ENCODE results near the gene PCDHGA8. TPM values are rescaled to one million over a fixed set of nuclear protein-coding genes. Genes with fewer than 3 reads are reported as not detected.
"Not testable (repeated sequence)": the region's sequence is repeated elsewhere in the genome, so short reads cannot be mapped to it uniquely, and the experiment has no call there.

Gene PCDHGA8
- polyA plus RNA-seq, 1 of the 3 experiments (the other 2 are of a cell fraction): 0.12 TPM

- Histone ChIP-seq H3K4me1 (ENCODE audit: control insufficient read depth in 1 of 2, insufficient read depth in 2 of 2, low read depth in 1 of 2, low read length in 1 of 2) (no peaks in the 10 kb centered on the region), H3K9me3 (no peaks in the 10 kb centered on the region), H3K27me3 (ENCODE audit: insufficient read depth) (no peaks in the 10 kb centered on the region), H3K9ac (no peak overlapping the region), H3F3A (replicated peaks; ENCODE audit: insufficient read depth) (peaks cover 8% of the 10 kb centered on the region), H3K9me2 (no peaks in the 10 kb centered on the region), H3K79me2 (ENCODE audit: insufficient read depth) (peaks cover 10% of the 10 kb centered on the region; the same call in 1 of the 2 replicates), H4K20me1 (ENCODE audit: insufficient read depth) (no peaks in the 10 kb centered on the region), H3K36me3 (replicated peaks in 1 of 2; ENCODE audit: control insufficient read depth in 1 of 2, insufficient read depth in 2 of 2, low read length in 1 of 2) (peaks cover 3 to 31% of the 10 kb centered on the region in 2 experiments), H3K4me2 (no peak overlapping the region), H3K4me3 (ENCODE audit: low read depth in 2 of 2, low read length in 1 of 2) (peak overlapping the region in 1 of 2 experiments; percentile 12; a peak in 1 of 4 replicates), H2AFZ (ENCODE audit: low read depth) (no peak overlapping the region), H3K27ac (ENCODE audit: low read depth in 2 of 2, low read length in 1 of 2) (no peak overlapping the region)
- CTCF ChIA-PET: interaction anchor here (1.7 kb wide), 1 partner anchor 14 kb away, joined by 6 read pairs; the partner anchor contains the start of gene PCDHGB7
- POLR2A ChIA-PET: no interaction called here
- WGBS (ENCODE audit: low lambda C conversion rate): 96% methylated on average over 34 of the region's 37 CpGs
- no peak for DNase-seq
- TF ChIP-seq CTCF (IDR thresholded peaks at IDR 0.05): no peak
- TF ChIP-seq, protein P1, sequence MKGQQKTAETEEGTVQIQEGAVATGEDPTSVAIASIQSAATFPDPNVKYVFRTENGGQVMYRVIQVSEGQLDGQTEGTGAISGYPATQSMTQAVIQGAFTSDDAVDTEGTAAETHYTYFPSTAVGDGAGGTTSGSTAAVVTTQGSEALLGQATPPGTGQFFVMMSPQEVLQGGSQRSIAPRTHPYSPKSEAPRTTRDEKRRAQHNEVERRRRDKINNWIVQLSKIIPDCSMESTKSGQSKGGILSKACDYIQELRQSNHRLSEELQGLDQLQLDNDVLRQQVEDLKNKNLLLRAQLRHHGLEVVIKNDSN (IDR thresholded peaks at IDR 0.05; ENCODE audit: borderline replicate concordance, low read depth): no peak
- TF ChIP-seq YY1 (IDR thresholded peaks at IDR 0.05; ENCODE audit: low read depth): no peak
- TF ChIP-seq EZH2phosphoT487 (IDR thresholded peaks at IDR 0.05; ENCODE audit: borderline replicate concordance, low read depth): no peak
- TF ChIP-seq EP300 (IDR thresholded peaks at IDR 0.05; ENCODE audit: borderline replicate concordance in 1 of 2, low read depth in 1 of 2, low read length in 1 of 2): no peak
- TF ChIP-seq TAF1 (IDR thresholded peaks at IDR 0.05; ENCODE audit: borderline replicate concordance, low read depth, low read length): no peak
- no peak for TF ChIP-seq MXI1 (IDR thresholded peaks at IDR 0.05; ENCODE audit: low read depth, low read length)
- TF ChIP-seq FOXJ3 (CRISPR knock-in tag; IDR thresholded peaks at IDR 0.05): no peak
- TF ChIP-seq RCOR1 (IDR thresholded peaks at IDR 0.05; ENCODE audit: low read length): no peak
- no peak for TF ChIP-seq SMC3 (IDR thresholded peaks at IDR 0.05; ENCODE audit: low read depth, low read length)
- TF ChIP-seq, protein P2, sequence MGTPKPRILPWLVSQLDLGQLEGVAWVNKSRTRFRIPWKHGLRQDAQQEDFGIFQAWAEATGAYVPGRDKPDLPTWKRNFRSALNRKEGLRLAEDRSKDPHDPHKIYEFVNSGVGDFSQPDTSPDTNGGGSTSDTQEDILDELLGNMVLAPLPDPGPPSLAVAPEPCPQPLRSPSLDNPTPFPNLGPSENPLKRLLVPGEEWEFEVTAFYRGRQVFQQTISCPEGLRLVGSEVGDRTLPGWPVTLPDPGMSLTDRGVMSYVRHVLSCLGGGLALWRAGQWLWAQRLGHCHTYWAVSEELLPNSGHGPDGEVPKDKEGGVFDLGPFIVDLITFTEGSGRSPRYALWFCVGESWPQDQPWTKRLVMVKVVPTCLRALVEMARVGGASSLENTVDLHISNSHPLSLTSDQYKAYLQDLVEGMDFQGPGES (IDR thresholded peaks at IDR 0.05; ENCODE audit: low read depth, low read length): no peak
- no peak for TF ChIP-seq NFIC (IDR thresholded peaks at IDR 0.05; ENCODE audit: borderline replicate concordance)
- no peak for TF ChIP-seq GATA2 (CRISPR knock-in tag; IDR thresholded peaks at IDR 0.05)
- no peak for TF ChIP-seq RAD21 (IDR thresholded peaks at IDR 0.05; ENCODE audit: low read length)
- TF ChIP-seq RFX5 (IDR thresholded peaks at IDR 0.05; ENCODE audit: low read length): no peak
These were observed 38.9 kb downstream of the PCDHGA8 start for GRCh38 chr5:141431286-141431685.

GRCh38 chr5:141432308-141432707 is 39.9 kb downstream of the PCDHGA8 start:
- H3F3A ChIP-seq (replicated peaks; ENCODE audit: insufficient read depth); H3K9ac ChIP-seq; H3K9me3 ChIP-seq; H4K20me1 ChIP-seq (ENCODE audit: insufficient read depth); H3K4me2 ChIP-seq; H2AFZ ChIP-seq (ENCODE audit: low read depth); H3K27ac ChIP-seq (ENCODE audit: low read depth in 2 of 2, low read length in 1 of 2); H3K9me2 ChIP-seq; H3K4me1 ChIP-seq (ENCODE audit: control insufficient read depth in 1 of 2, insufficient read depth in 2 of 2, low read depth in 1 of 2, low read length in 1 of 2); DNase-seq; POLR2A ChIA-PET; H3K27me3 ChIP-seq (ENCODE audit: insufficient read depth): not testable (repeated sequence)
- H3K36me3 ChIP-seq (replicated peaks in 1 of 2; ENCODE audit: control insufficient read depth in 1 of 2, insufficient read depth in 2 of 2, low read length in 1 of 2): peaks cover 3 to 22% of the 10 kb centered on the region in 2 experiments
- peak overlapping the region in 1 of 2 experiments; percentile 6; a peak in 1 of 4 replicates for H3K4me3 ChIP-seq (ENCODE audit: low read depth in 2 of 2, low read length in 1 of 2)
- peaks cover 10% of the 10 kb centered on the region; the same call in 1 of the 2 replicates for H3K79me2 ChIP-seq (ENCODE audit: insufficient read depth)
- 92% methylated on average over 20 of the region's 38 CpGs for WGBS (ENCODE audit: low lambda C conversion rate)
- CTCF ChIA-PET: interaction anchor here (1.7 kb wide), 1 partner anchor 15 kb away, joined by 6 read pairs; the partner anchor contains the start of gene PCDHGB7

DNA sequence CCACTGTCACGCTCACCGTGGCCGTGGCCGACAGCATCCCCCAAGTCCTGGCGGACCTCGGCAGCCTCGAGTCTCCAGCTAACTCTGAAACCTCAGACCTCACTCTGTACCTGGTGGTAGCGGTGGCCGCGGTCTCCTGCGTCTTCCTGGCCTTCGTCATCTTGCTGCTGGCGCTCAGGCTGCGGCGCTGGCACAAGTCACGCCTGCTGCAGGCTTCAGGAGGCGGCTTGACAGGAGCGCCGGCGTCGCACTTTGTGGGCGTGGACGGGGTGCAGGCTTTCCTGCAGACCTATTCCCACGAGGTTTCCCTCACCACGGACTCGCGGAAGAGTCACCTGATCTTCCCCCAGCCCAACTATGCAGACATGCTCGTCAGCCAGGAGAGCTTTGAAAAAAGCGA is 40.3 kb downstream of the PCDHGA8 start:
- WGBS (ENCODE audit: low lambda C conversion rate): 93% methylated on average over 23 of the region's 29 CpGs
- peaks cover 3 to 20% of the 10 kb centered on the region in 2 experiments for H3K36me3 ChIP-seq (replicated peaks in 1 of 2; ENCODE audit: control insufficient read depth in 1 of 2, insufficient read depth in 2 of 2, low read length in 1 of 2)
- H3K9me3 ChIP-seq; H2AFZ ChIP-seq (ENCODE audit: low read depth); H3K27me3 ChIP-seq (ENCODE audit: insufficient read depth); H3F3A ChIP-seq (replicated peaks; ENCODE audit: insufficient read depth); H3K9ac ChIP-seq; H4K20me1 ChIP-seq (ENCODE audit: insufficient read depth); DNase-seq; CTCF ChIA-PET; H3K4me3 ChIP-seq (ENCODE audit: low read depth in 2 of 2, low read length in 1 of 2); H3K9me2 ChIP-seq; H3K4me2 ChIP-seq; H3K27ac ChIP-seq (ENCODE audit: low read depth in 2 of 2, low read length in 1 of 2); H3K4me1 ChIP-seq (ENCODE audit: control insufficient read depth in 1 of 2, insufficient read depth in 2 of 2, low read depth in 1 of 2, low read length in 1 of 2); POLR2A ChIA-PET: not testable (repeated sequence)
- peaks cover 10% of the 10 kb centered on the region; the same call in 1 of the 2 replicates for H3K79me2 ChIP-seq (ENCODE audit: insufficient read depth)
